ENCODE data around the gene WDR18. TPM values are rescaled to one million over a fixed set of nuclear protein-coding genes. Genes with fewer than 3 reads are reported as not detected.
A peak's percentile ranks its signal among the peaks of the same experiment; 100 is the strongest.

The WDR18 gene
- total and polyA plus RNA-seq, 2 of the 8 experiments (the other 6 are each of a cell fraction or from before 2014, with no cell fraction given), result 87.7 to 177 TPM

DNA sequence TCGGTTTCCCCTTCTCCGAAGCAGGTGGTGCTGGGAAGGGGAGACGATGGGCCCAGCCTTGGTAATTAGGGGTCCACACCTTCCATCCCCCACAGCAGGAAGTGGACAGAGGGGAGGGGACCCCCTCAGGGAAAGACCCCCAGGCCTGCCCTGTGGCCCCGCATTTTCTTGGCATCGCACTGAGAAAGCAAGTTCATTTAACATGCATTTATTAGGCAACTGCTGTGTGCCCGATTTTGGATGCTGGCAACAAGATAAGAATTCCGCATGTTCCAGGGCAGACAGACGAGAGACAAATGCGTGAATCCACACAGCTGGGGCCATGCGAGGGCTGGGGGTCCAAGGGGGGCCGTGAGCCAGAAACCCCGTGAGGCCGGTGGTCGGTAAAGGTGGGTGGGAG is 29.9 kb upstream of the WDR18 start:
- Histone ChIP-seq H4K5ac (ENCODE audit: insufficient read length, low read depth, low read length) (peak overlapping the region; percentile 68), H3K9ac (replicated peaks in 1 of 4; ENCODE audit: extremely low read depth in 1 of 4, low read depth in 3 of 4, low read length in 3 of 4) (no peak overlapping the region; a peak in 1 of 7 replicates), H4K8ac (ENCODE audit: extremely low read depth, insufficient read depth, low read length) (peak overlapping the region; percentile 54), H3K27me3 (replicated peaks in 1 of 4; ENCODE audit: control insufficient read depth in 3 of 4, extremely low read depth in 1 of 4, insufficient read depth in 3 of 4, low read length in 3 of 4) (no peaks in the 10 kb centered on the region), H2BK5ac (ENCODE audit: low read depth, low read length) (peak overlapping the region; percentile 77; the same call in 1 of the 2 replicates), H3K18ac (ENCODE audit: extremely low read depth, low read length) (no peak overlapping the region; the same call in 1 of the 2 replicates), H2AFZ (ENCODE audit: low read length) (no peak overlapping the region), H2BK15ac (ENCODE audit: low read length) (peak overlapping the region; percentile 53; the same call in 1 of the 2 replicates), H3K79me2 (ENCODE audit: control insufficient read depth in 1 of 2, insufficient read depth in 2 of 2, low read length in 2 of 2) (peaks cover 0 to 26% of the 10 kb centered on the region in 2 experiments; a peak in 1 of 4 replicates), H3K36me3 (ENCODE audit: control insufficient read depth in 2 of 4, insufficient read depth in 4 of 4, low read length in 3 of 4) (no peaks in the 10 kb centered on the region), H3K4ac (replicated peaks; ENCODE audit: insufficient read length, low read depth, low read length) (peak overlapping the region; percentile 7), H4K91ac (replicated peaks; ENCODE audit: insufficient read length, low read length) (peak overlapping the region; percentile 66), H2AK5ac (ENCODE audit: low read depth, low read length) (peak overlapping the region; percentile 59; the same call in 1 of the 2 replicates), H3K4me2 (ENCODE audit: insufficient read depth in 1 of 2, low read depth in 2 of 2, low read length in 2 of 2) (no peak overlapping the region), H3K23me2 (ENCODE audit: low read depth, low read length) (no peaks in the 10 kb centered on the region; the same call in 1 of the 2 replicates), H2BK12ac (ENCODE audit: low read depth, low read length) (peak overlapping the region; percentile 7; the same call in 1 of the 2 replicates), H3K4me1 (replicated peaks in 1 of 4; ENCODE audit: control insufficient read depth in 3 of 4, insufficient read depth in 4 of 4, low read length in 3 of 4) (peaks cover 5 to 46% (median 23%) of the 10 kb centered on the region in 4 experiments), H3K56ac (replicated peaks; ENCODE audit: insufficient read length, low read depth, low read length) (no peak overlapping the region), H3K14ac (ENCODE audit: insufficient read length) (no peak overlapping the region), H3K27ac (ENCODE audit: low read depth, low read length) (no peak overlapping the region), H3K23ac (ENCODE audit: insufficient read length) (no peak overlapping the region), H2BK120ac (replicated peaks; ENCODE audit: low read depth, low read length) (peak overlapping the region; percentile 28), H3K9me3 (ENCODE audit: insufficient read depth in 2 of 2, low read depth in 1 of 2, low read length in 1 of 2) (no peaks in the 10 kb centered on the region), H3K4me3 (ENCODE audit: extremely low read depth in 1 of 4, insufficient read depth in 2 of 4, low read depth in 3 of 4, low read length in 4 of 4) (no peak overlapping the region), H3K79me1 (ENCODE audit: low read depth, low read length) (peaks cover 11% of the 10 kb centered on the region), H2BK20ac (ENCODE audit: low read length) (no peak overlapping the region), H4K20me1 (replicated peaks in 1 of 2; ENCODE audit: control insufficient read depth in 1 of 2, insufficient read depth in 2 of 2, low read length in 2 of 2) (peaks cover 0 to 1% of the 10 kb centered on the region in 2 experiments)
- DNase-seq (ENCODE audit: low read depth in 1 of 2, low spot score in 2 of 2) (no peak), FAIRE-seq (no peak)
- 87% methylated on average over 14 of the region's 14 CpGs; no CpG with 5 or more reads in 1 of the 2 experiments for WGBS, 2 experiments (ENCODE audit: extremely low coverage in 1 of 2, insufficient coverage in 1 of 2, insufficient read length in 1 of 2, insufficient replicate concordance in 2 of 2, low coverage in 1 of 2, low lambda C conversion rate in 2 of 2, missing lambda C conversion rate in 1 of 2)
- CTCF ChIA-PET (ENCODE audit: partially characterized antibody), result interaction anchor here (1.1 to 3.6 kb wide), 3 partner anchors 17 to 32 kb away, joined by 3 to 16 read pairs (median 9); no protein-coding TSS in a partner anchor
- POLR2A ChIA-PET (ENCODE audit: partially characterized antibody), result interaction anchor here (1.1 to 2.1 kb wide), 2 partner anchors 17 to 30 kb away, joined by 3 to 10 read pairs; partner anchors contain the start of gene WDR18
- TF ChIP-seq SIX5 (IDR thresholded peaks at IDR 0.05; ENCODE audit: low read depth, low read length), result no peak
- no peak for TF ChIP-seq GABPA (IDR thresholded peaks at IDR 0.05; ENCODE audit: borderline replicate concordance, insufficient read depth, low read length)
- no peak for TF ChIP-seq ASH2L (IDR thresholded peaks at IDR 0.05; ENCODE audit: low read length)
- TF ChIP-seq RBBP5 (IDR thresholded peaks at IDR 0.05; ENCODE audit: borderline replicate concordance, low read depth, low read length), result no peak
- no peak for TF ChIP-seq EZH2 (IDR thresholded peaks at IDR 0.05; ENCODE audit: low read depth, low read length, severe bottlenecking)
- TF ChIP-seq, protein P1, sequence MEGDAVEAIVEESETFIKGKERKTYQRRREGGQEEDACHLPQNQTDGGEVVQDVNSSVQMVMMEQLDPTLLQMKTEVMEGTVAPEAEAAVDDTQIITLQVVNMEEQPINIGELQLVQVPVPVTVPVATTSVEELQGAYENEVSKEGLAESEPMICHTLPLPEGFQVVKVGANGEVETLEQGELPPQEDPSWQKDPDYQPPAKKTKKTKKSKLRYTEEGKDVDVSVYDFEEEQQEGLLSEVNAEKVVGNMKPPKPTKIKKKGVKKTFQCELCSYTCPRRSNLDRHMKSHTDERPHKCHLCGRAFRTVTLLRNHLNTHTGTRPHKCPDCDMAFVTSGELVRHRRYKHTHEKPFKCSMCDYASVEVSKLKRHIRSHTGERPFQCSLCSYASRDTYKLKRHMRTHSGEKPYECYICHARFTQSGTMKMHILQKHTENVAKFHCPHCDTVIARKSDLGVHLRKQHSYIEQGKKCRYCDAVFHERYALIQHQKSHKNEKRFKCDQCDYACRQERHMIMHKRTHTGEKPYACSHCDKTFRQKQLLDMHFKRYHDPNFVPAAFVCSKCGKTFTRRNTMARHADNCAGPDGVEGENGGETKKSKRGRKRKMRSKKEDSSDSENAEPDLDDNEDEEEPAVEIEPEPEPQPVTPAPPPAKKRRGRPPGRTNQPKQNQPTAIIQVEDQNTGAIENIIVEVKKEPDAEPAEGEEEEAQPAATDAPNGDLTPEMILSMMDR (IDR thresholded peaks at IDR 0.05; ENCODE audit: control extremely low read depth in 1 of 3, insufficient read depth in 1 of 3, low read depth in 1 of 3, low read length in 3 of 3), result no peak

Measured in H1 (cell line).